ENCODE results near the gene AIMP1.
A peak's percentile ranks its signal among the peaks of the same experiment; 100 is the strongest.

Gene AIMP1

DNA sequence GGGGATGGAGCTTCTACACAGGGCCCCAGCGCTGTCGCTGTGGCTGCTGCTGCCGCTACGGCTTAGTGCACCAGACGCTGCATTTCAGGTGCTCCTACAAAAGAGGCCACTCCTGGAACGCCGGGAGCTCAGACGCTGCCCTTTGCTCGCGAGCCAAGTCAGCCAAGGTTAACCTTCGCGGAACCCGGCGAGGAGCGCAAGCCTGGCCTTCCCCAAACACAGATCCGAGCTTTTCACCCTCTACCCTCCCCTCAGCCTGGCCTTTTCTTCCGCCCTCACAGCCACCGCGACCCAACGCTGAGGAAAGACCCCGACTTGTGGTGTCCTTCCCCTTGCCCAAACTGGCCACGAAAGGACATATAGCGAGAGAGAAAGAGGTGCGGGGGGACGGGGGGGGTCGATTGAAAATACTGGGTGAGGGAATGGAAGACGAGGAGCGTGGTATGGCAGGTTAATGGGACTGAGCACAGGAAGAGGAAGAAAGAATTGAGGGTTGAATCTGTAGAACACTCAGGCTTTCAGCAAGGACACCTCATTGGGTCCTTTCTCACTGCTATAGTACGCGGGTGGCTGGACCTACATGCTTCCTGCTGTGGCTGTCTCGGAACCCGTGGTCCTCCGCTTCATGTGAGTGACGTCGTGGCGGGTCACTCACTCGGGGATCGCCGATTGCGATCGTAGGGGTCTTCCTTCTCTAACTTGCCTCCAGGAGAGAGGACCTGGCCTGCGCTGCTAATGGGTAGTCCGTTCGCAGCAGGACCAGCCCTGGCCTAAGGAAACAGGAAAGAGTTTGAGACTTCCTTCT, at the start of gene AIMP1, which contains the start of gene TBCK:
Gene AIMP1 (plus strand): TSS at position 583 of the 805 bp plus-strand sequence. CDS start 8,460 bp downstream, outside the sequence.
Gene TBCK (minus strand): TSS at position 242 of the 805 bp plus-strand sequence. CDS start 7,249 bp downstream, outside the sequence.
- peak; percentile 73 for DNase-seq

DNA sequence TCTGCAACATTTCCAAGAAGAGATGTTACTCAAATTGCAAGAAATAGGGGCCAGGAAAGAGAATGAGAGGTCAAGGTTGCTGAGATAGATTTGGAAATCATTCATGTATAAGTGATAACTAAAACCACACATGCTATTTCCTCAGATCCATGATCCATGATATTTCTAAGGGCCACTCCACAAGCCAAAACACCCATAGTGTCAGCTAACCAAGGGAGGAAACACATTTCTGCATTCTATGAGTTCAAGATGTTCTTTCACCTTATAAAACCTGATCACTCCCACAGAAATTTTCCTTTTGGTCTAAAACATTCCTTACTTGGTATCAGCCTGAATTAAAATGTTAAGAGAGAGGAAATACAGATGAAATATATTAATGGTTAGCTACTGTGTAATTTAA, 47.6 kb upstream of the AIMP1 start:
- no peak for DNase-seq

DNA sequence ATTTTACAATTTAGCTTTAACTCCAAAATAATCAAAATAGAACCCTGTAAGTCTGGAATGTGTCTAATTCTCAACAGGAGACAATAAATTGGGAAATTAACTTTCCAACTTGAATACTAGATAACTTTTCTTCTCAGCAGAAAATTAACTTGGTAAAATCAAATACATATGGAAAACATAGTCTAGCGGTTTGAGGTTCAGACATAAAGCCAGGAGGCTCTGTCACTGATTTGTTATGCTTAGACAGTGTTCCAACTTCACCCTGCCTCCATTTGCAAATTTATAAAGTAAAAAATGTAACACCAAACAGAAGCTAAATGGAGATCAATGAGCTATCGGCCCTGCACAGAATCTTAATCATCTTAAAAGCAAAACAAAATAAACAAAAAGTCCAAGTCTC, 46.6 kb upstream of the AIMP1 start:
- no peak for DNase-seq

DNA sequence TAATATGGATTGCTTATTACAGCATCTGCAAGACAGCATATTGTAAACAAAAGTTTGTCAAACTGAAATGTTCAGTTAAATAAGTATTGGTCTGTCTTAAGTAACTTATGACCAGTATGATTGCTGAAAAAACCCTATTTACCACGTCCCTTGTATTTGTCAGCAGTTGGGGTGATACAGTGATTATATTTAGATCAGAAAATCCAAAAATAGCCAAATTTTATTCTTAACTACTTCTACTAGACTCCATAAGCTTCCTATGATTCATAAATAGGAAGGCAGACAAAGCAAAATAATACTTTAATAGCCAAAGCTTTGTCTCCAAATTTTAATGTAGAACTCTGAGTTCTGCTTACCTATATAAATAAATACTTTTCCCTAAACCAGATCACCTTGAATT, 45.6 kb upstream of the AIMP1 start:
- no peak for DNase-seq

DNA sequence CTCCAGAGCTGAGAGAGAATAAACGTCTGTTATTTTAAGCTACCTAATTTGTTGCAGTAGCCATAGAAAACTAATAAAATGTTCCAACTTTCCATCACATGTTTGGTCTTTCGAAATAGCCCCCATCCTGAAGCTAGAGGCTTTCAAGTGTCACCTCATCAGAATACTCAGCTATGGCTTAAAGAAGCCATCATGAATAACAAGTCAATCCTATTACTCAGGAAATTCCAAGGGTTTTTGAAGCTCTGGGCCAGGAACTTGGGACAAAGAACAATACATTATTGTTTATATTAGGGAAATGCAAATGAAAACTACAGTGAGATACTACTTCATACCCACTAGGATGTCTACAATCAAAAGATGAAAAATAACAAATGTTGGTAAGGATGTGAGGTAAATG, 42.5 kb upstream of the AIMP1 start:
- DNase-seq = no peak

DNA sequence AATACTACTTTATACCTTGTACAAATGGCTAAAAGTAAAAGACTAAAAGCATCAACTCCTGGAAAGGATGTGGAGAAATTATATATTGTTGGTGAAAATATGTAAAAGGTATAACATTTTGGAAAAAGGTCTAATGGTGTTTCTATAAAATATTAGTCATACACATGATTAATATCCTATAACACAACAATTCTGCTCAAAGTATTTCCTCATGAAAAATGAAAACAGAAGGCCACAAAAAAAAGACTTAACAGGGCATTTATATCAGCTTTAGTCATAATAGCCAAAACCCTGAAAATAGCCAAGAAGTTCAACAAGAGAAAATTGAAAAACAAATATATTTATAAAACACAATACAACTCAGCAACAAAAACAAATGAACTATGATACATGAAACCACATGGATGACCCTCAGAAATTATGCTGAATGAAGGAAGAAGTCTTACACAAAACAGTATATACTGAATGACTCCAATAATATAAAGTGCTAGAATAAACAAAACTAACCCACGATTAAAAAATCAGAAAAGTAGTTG, 39.1 kb upstream of the AIMP1 start:
- DNase-seq = no peak

DNA sequence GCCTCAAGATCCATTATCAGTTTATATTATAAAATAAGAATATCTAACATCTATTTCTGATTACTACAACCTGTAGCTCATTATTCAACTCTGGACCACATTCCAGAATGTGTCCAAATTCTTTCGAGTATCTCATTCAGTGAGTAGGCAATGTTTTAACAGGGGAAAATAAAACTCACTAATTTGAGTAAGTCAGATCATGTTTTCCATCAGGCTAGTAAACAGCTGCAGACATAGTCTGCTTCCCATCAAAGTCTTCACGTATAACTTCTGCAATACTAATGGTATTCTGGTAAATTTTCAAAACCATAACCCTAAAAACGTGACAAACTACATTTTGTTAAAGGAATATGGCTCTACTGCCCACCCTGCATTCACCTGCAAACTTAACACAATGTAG, 32.1 kb upstream of the AIMP1 start:
- no peak for DNase-seq

DNA sequence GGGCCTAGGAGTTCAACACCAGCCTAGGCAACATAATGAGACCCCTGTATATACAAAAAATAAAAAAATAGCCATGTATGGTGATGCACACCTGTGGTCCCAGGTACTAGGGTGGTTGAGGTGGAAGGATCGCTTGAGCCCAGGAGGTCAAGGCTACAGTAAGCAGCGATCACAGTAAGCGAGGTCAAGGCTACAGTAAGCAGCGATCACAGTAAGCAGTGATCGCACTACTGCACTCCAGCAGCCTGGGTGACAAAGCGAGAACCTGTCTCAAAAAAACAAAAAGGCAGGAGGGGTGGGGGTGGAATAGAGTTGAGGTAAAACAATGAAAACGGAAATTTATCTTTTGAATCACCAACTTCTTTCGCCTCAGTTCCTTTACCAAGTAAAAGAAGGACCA, 29.7 kb upstream of the AIMP1 start:
- no peak for DNase-seq

DNA sequence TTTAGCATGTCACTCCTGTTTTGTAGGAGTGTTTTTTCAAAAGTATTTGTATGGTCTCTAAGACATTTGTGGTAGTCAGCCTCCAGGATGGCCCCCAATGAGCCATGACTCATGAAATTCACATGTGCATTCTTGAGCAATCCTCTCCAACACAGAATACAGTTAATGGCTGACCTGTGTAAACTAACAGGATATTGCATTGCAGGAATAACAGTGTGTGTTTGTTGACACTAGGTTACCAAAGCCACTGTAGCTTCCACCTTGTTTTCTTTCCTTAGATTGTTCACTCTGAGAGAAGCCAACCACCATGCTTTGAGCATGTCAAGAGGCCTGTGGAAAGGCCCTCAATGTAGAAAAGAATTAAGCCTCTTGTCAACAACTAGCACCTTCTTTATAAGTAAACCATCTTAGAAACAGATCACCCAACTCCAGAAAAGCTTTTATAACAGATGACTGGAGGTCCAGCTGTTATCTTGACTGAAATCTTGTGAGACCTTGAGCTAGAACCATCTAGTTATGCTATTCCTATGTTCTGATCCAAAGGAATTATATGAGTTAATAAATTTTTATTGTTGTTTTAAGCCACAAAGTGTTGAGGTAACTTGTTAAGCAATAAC, 28.9 kb upstream of the AIMP1 start:
- no peak for DNase-seq

DNA sequence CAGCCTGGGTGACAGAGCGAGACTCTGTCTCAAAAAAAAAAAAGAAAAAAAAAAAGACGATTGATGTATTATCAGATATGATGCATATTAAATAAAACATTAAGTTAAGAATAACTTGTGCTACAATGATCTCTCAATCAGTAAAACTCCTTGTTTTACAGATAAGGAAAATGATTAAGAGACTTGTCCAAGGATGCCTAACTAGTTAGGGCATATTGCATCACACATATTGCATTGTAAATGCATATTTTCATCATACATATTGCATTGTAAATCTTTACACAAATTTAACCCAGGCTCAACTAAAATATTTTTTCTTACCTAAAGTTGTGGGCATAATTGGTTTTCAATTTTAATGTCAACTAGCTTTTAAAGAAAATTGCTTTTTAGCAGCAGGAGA, 26.6 kb upstream of the AIMP1 start:
- DNase-seq = no peak

DNA sequence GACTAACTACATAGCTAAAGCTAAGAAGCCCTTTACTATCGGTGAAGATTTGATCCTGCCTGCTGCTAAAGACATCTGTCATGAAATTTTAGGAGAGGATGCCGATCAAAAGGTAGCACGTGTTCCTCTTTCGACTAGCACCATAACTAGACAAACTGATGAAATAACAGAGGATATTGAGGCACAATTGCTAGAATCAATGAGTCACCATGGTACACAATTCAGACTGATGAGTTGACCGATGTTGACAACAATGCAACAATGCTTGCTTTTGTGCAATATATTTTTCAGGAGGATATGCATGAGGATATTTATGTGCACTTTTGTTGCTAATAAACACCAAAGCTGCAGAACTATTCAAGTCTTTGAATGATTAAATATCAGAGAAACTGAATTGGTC, 24.7 kb upstream of the AIMP1 start:
- no peak for DNase-seq

DNA sequence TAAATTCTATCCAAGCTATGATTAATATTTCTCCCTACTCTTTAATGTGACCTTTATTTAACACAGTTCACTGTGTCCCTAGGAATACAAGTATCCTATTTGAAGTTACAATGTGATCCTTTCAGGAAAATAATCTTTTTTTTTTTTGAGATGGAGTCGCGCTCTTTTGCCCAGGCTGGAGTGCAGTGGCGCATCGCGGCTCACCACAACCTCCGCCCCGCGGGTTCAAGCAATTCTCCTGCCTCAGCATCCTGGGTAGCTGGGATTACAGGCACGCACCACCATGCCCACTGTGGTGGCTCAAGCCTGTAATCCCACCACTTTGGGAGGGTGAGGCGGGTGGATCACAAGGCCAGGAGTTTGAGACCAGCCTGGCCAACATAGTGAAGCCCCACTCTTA, 22.3 kb upstream of the AIMP1 start:
- no peak for DNase-seq

DNA sequence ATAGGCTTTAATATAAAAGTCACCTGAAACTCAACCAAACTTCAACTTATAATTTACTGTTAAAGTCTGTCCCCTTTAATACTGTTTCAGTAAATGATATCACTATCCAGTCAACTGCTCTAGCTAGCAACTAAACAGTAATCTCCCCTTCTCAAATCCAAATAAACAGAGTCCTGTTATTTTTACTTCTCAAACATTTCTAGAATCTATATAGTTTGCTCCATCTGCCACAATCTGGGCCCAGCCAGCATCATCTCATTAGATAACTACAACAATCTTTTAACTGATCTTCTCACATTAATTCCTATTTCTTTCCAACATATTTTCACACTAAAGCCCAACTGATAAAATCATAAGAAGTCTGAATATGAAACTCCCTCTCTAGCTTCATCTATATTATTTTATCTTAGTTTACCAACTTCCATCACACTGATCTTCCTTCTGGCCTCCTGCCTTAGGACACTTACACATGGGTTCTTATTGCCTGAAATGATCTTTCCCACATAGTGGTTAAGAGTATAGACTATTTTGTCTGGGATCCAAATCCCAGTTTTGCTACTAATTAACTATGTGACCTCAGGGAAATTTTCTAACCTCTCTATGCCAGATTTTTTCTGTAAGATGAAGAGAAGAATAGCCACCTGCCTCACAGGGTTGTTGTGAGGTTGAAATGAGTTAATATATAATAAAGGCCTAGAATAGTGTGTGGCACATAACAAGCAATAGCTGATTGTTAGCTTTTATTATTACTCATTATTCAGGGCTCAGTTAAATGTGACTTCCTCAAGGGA, 18.9 kb upstream of the AIMP1 start:
- no peak for DNase-seq

DNA sequence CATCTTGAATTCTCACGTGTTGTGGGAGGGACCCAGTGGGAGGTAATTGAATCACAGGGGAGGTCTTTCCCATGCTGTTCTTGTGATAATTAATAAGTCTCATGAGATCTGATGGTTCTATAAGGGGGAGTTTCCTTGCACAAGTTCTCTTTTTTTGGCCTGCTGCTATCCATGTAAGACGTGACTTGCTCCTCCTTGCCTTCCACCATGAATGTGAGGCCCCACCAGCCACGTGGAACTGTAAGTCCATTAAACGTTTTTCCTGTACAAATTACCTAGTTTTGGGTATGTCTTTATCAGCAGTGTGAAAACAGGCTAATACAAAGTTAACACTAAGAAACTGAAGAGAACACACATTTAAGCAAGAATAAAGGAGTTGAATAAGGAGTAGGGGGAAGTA, 16.4 kb upstream of the AIMP1 start:
- no peak for DNase-seq

DNA sequence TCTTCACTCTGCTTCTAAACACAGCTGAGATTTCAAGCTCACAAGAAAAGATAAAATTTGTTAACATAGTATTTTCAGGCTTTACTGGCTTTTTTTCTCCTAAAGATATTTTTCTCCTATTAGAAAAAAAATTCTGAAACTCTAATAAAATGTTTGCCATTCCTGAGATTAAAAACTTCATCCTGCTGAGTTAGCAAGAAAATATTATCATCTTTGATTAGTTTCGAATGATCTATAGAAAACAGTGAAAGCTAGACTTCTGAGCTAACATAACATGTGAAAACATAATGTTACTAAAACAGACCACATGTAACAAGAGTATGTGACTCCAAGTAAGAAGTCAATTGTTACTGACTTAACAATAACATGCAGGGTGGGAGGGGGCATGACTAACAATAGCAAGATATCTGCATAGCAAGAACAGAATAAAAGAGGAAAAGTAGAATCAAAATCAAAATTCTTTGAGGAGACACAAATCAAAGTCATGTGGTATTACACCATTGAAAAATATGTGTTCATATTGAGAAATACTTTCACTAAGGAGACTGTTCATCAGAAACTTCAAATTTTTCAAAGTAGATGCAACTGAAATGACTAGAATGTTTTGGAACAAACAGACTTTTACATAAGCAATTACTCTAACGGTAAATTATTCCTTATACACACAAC, 14.8 kb upstream of the AIMP1 start:
- DNase-seq = no peak

DNA sequence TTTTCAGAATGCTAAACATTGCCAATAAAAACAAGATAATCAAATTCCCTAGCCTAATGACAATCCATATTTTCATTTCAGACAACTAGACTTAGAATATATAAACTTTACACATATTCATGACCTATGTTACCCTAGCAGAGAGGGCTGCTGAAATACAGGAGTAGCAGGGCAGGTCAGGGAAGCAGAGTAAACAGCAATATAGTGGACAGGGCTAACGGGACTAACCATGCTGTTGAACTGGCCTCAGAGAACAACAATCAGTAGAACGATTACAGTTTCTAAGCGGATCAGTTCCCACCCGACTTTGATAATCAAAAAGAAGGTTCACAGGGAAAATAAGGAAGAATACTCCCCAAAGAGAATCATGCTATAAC, 14.3 kb upstream of the AIMP1 start:
- no peak for DNase-seq

DNA sequence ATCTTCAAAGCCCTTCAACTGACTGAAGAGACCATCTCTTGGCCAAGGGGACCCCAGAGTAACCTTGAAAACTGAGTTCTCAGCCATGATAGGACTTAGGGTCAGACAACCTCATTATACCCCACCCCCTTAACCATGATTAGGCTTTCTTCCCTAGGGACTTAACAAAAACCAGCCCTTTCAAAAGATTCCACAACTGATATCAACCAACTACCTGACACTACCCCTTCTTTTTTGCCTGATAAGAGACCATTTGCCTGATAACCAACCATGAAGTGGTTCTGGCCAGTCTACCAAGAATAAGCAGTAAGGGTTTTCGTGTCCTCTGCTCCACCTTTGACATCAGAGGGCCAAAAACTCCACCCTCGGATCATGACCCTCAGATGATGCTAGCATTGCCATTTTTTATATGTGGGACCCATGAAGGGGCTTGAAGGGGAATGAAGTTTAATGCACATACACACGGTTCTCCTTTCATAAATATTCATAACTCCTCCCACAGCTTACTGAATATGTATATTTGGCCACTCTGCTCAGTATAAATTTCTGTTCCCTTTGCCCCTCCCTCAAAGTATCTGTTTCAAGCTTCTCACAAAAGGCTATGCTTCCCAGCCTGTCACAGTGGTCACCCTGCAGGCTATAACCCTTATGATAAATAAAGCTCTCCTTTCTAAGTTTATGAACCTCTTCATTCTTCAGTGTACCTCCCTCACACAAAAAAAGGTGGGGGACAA, 12.6 kb upstream of the AIMP1 start:
- no peak for DNase-seq

DNA sequence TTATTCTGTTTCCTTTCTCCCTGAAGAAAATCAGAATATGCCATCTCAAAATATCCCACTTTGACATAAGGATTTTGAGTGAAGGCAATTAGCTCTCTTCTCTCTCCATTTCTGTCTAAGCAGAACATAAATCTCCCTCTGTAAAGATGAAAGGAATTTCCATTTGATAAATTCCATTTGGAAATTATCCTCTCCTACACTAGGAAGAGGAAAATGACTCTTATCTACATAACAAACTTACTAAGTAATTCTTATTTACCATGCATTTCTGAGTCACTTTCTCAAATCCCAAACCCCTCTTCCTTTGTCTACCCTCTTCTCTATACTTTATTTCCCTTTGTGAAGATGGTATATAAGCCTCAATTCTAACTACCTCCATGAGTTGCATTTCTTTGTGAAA, 11.7 kb upstream of the AIMP1 start:
- no peak for DNase-seq

DNA sequence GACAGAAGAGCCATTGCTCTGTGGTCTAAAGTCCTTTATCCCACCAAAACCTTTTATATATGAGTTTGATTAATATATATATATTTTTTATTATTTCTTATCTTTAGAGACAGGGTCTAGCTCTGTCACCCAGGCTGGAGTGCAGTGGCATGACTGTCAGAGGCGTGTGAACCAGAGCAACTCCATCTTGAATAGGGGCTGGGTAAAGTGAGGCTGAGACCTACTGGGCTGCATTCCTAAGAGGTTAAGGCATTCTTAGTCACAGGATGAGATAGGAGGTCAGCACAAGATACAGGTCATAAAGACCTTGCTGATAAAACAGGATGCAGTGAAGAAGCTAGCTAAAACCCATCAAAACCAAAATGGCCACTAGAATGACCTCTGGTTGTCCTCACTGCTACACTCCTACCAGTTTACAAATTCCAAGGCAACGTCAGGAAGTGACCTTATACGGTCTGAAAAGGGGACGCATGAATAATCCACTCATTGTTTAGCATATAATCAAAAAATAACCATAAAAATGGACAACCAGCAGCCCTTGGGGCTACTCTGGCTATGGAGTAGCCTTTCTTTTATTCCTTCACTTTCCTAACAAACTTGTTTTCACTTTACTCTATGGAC, 10.8 kb upstream of the AIMP1 start:
- DNase-seq = no peak

DNA sequence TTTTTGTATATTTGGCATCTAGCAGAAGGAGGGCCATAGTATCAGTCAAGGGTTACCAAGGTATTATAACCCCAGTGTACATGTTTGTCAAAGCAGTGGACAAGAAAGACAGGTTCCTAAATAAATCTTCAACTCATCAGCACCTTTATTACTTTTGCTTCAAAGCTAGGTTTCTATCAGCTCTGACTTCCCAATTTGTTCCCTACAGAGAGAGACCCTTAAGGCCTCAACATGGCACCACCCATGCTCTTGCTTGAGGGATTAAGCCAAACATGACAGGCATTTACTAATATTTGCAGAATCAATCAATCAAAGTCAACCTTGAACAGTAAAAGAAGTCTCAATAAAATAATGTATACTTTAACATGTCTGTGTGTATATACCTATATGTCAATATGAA, 9.8 kb upstream of the AIMP1 start:
- DNase-seq = no peak

DNA sequence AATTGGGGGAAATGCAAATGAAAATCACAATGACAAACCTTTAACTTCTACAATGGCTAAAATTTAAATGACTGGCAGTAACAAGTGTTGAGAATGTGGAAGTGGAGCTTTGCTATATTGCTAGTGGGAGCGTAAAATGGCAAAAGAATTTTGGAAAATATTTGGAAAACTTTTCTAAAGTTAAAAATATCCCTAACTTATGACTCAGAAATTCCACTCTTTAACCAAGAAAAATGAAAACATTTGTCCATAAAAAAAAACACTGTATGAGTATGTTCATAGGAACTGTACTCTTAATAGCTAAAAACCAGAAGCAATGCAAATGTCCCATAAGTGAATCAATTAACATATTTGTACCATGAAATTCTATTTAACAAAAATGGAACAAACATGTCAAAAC, 4.0 kb upstream of the AIMP1 start:
- DNase-seq = no peak

DNA sequence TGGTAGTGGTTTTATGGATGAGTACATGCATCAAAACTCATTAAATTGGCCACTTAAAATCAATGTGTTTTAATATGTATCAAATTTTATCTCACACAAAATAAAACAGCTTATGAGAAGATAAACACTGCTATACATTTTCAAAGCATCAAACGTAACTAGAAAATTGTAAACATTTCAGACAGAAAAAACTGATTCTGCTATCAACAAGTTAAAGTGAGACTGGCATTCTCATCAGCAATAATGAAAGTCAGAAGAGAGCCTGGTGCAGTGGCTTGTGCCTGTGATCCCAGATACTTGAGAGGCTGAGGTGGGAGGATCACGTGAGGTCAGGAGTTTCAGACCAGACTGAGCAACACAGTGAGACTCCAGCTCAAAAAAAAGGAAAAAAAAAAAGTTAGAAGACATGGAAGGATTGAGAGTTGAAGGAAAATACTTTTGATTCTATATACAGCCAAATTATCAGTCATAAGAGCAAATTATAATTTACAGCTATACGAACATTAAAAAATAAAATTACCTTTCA, 3.3 kb upstream of the AIMP1 start:
- no peak for DNase-seq

All from NCI-H748 treated with DMSO at 0.1 percent for 48 hours (cell line).